Subcutaneous abdominal adipose tissue (tissue), 5 donors: ENCODE results near the gene SYPL1.

Experiments used
- H3K27ac ChIP-seq: one replicate; pipeline ENCODE4 v1.7.0; 2013; ENCODE audit warnings: low read depth, mild to moderate bottlenecking, inconsistent platforms, low read length, moderate library complexity
- H3K27me3 ChIP-seq, 5 donors: one replicate each; pipeline ENCODE4 v1.7.0; 2013; ENCODE audit warnings: low read length in 5 of 5, inconsistent platforms in 1 of 5; ENCODE audit not compliant: control insufficient read depth in 5 of 5, insufficient read depth in 4 of 5
- H3K36me3 ChIP-seq, 5 donors: one replicate each; pipeline ENCODE4 v1.7.0; 2013; ENCODE audit warnings: low read length in 5 of 5; ENCODE audit not compliant: control insufficient read depth in 5 of 5, insufficient read depth in 5 of 5
- H3K4me1 ChIP-seq, 5 donors: one replicate each; pipeline ENCODE4 v1.7.0; 2013; ENCODE audit warnings: low read length in 5 of 5, mild to moderate bottlenecking in 3 of 5, moderate library complexity in 1 of 5; ENCODE audit not compliant: control insufficient read depth in 5 of 5, insufficient read depth in 5 of 5
- H3K4me3 ChIP-seq, 5 donors: one replicate each; pipeline ENCODE4 v1.7.0; 2013; ENCODE audit warnings: low read length in 5 of 5, low read depth in 1 of 5
- H3K9ac ChIP-seq, 5 donors: one replicate each; pipeline ENCODE4 v1.7.0; 2013; ENCODE audit warnings: low read length in 5 of 5, mild to moderate bottlenecking in 4 of 5, moderate library complexity in 3 of 5
- H3K9me3 ChIP-seq, 5 donors: one replicate each; pipeline ENCODE4 v1.7.0; 2013; ENCODE audit warnings: low read length in 5 of 5; ENCODE audit not compliant: control insufficient read depth in 5 of 5
- donor health status: healthy.
- donor health status: healthy.
- donor health status: healthy.
- donor health status: healthy.
- donor health status: healthy.

SYPL1 gene

GRCh38 chr7:106070567-106071254, 41.4 kb downstream of the SYPL1 start:
- H3K4me1 ChIP-seq, result peaks cover 6 to 66% (median 49%) of the 10 kb centered on the region in 5 donors
- peak overlapping the region; percentile 75 for H3K27ac ChIP-seq
- H3K9ac ChIP-seq, result no peak overlapping the region

GRCh38 chr7:106070201-106070551, 41.9 kb downstream of the SYPL1 start:
- Histone ChIP-seq H3K9ac (no peak overlapping the region), H3K27me3 (no peaks in the 10 kb centered on the region), H3K27ac (peak overlapping the region; percentile 75), H3K36me3 (no peaks in the 10 kb centered on the region), H3K4me1 (peaks cover 6 to 71% (median 53%) of the 10 kb centered on the region in 5 donors), H3K4me3 (no peak overlapping the region), H3K9me3 (no peaks in the 10 kb centered on the region)

More at GRCh38 chr7:106070567-106071254, 41.4 kb downstream of the SYPL1 start:
- Histone ChIP-seq H3K36me3 (no peaks in the 10 kb centered on the region), H3K27me3 (no peaks in the 10 kb centered on the region), H3K9me3 (no peaks in the 10 kb centered on the region), H3K4me3 (no peak overlapping the region)

GRCh38 chr7:106069471-106070200, 42.5 kb downstream of the SYPL1 start:
- peak overlapping the region; percentile 48 for H3K27ac ChIP-seq
- no peak overlapping the region for H3K9ac ChIP-seq
- H3K36me3 ChIP-seq, result no peaks in the 10 kb centered on the region
- peaks cover 8 to 74% (median 58%) of the 10 kb centered on the region in 5 donors for H3K4me1 ChIP-seq
- H3K9me3 ChIP-seq, result no peaks in the 10 kb centered on the region
- H3K27me3 ChIP-seq, result no peaks in the 10 kb centered on the region
- H3K4me3 ChIP-seq, result no peak overlapping the region

GRCh38 chr7:106068986-106069385, 43.1 kb downstream of the SYPL1 start:
- Histone ChIP-seq H3K27me3 (no peaks in the 10 kb centered on the region), H3K9me3 (no peaks in the 10 kb centered on the region), H3K27ac (peak overlapping the region; percentile 48), H3K9ac (peak overlapping the region in 1 of 5 donors; percentile 37), H3K4me1 (peaks cover 8 to 74% (median 60%) of the 10 kb centered on the region in 5 donors), H3K36me3 (no peaks in the 10 kb centered on the region), H3K4me3 (no peak overlapping the region)

GRCh38 chr7:106068538-106068961, 43.6 kb downstream of the SYPL1 start:
- H3K27me3 ChIP-seq, result no peaks in the 10 kb centered on the region
- H3K9me3 ChIP-seq, result no peaks in the 10 kb centered on the region
- no peak overlapping the region for H3K4me3 ChIP-seq
- peak overlapping the region in 1 of 5 donors; percentile 37 for H3K9ac ChIP-seq
- H3K27ac ChIP-seq, result peak overlapping the region; percentile 48
- no peaks in the 10 kb centered on the region for H3K36me3 ChIP-seq
- peaks cover 6 to 74% (median 60%) of the 10 kb centered on the region in 5 donors for H3K4me1 ChIP-seq

- H3K27me3 ChIP-seq, result no peaks in the 10 kb centered on the region
- H3K27ac ChIP-seq, result peak overlapping the region; percentile 48
- H3K4me1 ChIP-seq, result peaks cover 6 to 68% (median 59%) of the 10 kb centered on the region in 5 donors
- no peak overlapping the region for H3K4me3 ChIP-seq
- no peaks in the 10 kb centered on the region for H3K36me3 ChIP-seq
- H3K9me3 ChIP-seq, result no peaks in the 10 kb centered on the region
- H3K9ac ChIP-seq, result no peak overlapping the region
Observed at GRCh38 chr7:106067678-106068077, 44.4 kb downstream of the SYPL1 start.

GRCh38 chr7:106065575-106066500, 46.3 kb downstream of the SYPL1 start:
- Histone ChIP-seq H3K4me1 (peaks cover 2 to 55% (median 49%) of the 10 kb centered on the region in 5 donors), H3K9ac (peak overlapping the region in 4 of 5 donors; percentile 50 to 71 (median 61)), H3K36me3 (no peaks in the 10 kb centered on the region), H3K27ac (peak overlapping the region; percentile 97), H3K27me3 (no peaks in the 10 kb centered on the region), H3K9me3 (no peaks in the 10 kb centered on the region), H3K4me3 (peak overlapping the region; percentile 35 to 45 (median 42))

GRCh38 chr7:106064771-106065574, 47.1 kb downstream of the SYPL1 start:
- peak overlapping the region; percentile 35 to 45 (median 42) for H3K4me3 ChIP-seq

GRCh38 chr7:106064316-106064715, 47.8 kb downstream of the SYPL1 start:
- Histone ChIP-seq H3K4me1 (peaks cover 2 to 53% (median 40%) of the 10 kb centered on the region in 5 donors), H3K9ac (peak overlapping the region; percentile 4 to 63 (median 49)), H3K4me3 (no peak overlapping the region), H3K27ac (peak overlapping the region; percentile 97), H3K27me3 (no peaks in the 10 kb centered on the region), H3K36me3 (no peaks in the 10 kb centered on the region), H3K9me3 (no peaks in the 10 kb centered on the region)

More at GRCh38 chr7:106064771-106065574, 47.1 kb downstream of the SYPL1 start:
- H3K36me3 ChIP-seq, result no peaks in the 10 kb centered on the region
- H3K27ac ChIP-seq, result peak overlapping the region; percentile 97
- H3K27me3 ChIP-seq, result no peaks in the 10 kb centered on the region
- no peaks in the 10 kb centered on the region for H3K9me3 ChIP-seq
- H3K4me1 ChIP-seq, result peaks cover 2 to 55% (median 44%) of the 10 kb centered on the region in 5 donors
- peak overlapping the region in 4 of 5 donors; percentile 50 to 71 (median 61) for H3K9ac ChIP-seq
